A673 (cell line): ENCODE results near the gene POC5.

ENCODE experiments used
- CTCF ChIP-seq: fragments of 300-800, 200-600 bp; sonication (generic); conservative IDR thresholded peaks from 2 replicates; pipeline ENCODE4 v1.5.1; 2017; ENCODE audit warnings: low read depth, mild to moderate bottlenecking, antibody characterized with exemption, low read length, moderate library complexity, mixed read lengths
- EZH2 ChIP-seq: fragments of 200-600 bp; sonication (generic); IDR thresholded peaks from 2 replicates; pipeline ENCODE4 v1.6.1; 2017; ENCODE audit warnings: borderline replicate concordance, low read depth, mild to moderate bottlenecking, mixed read lengths, antibody characterized with exemption, low read length; ENCODE audit not compliant: poor library complexity, severe bottlenecking

- no peak for TF ChIP-seq CTCF
- TF ChIP-seq EZH2 = no peak
These were observed 539 bp downstream of the POC5 start for GRCh38 chr5:75716715-75717081.
